GM13976 (cell line): Measurements from ENCODE around the gene ATP4A.

Source experiments
- DNase-seq: peaks from one replicate; pipeline ENCODE4 v3.0.0; 2012; ENCODE audit warnings: low spot score
- CTCF ChIP-seq: IDR thresholded peaks from 2 replicates; pipeline ENCODE4 v1.5.1; 2012; ENCODE audit warnings: borderline replicate concordance, mild to moderate bottlenecking; ENCODE audit not compliant: insufficient read depth; ENCODE audit errors: extremely low read depth, missing control alignments, control extremely low read depth
- in situ Hi-C: fragments of 300-500 bp; cut with MboI; formaldehyde crosslinking; loops from one replicate; pipeline ENCODE4 v1.12.0; 2022; ENCODE audit warnings: low sequenced_read_pairs, mixed read lengths, inconsistent platforms; ENCODE audit not compliant: unreplicated experiment

The ATP4A gene

GRCh38 chr19:35502751-35503150 is 60.7 kb downstream of the ATP4A start:
- no peak for DNase-seq
- in situ Hi-C loops: no loop called here

GRCh38 chr19:35501684-35502083 is 61.8 kb downstream of the ATP4A start:
- TF ChIP-seq CTCF: no peak
- in situ Hi-C loops: no loop called here
- DNase-seq: no peak

More at GRCh38 chr19:35502751-35503150, 60.7 kb downstream of the ATP4A start:
- no peak for TF ChIP-seq CTCF

DNA sequence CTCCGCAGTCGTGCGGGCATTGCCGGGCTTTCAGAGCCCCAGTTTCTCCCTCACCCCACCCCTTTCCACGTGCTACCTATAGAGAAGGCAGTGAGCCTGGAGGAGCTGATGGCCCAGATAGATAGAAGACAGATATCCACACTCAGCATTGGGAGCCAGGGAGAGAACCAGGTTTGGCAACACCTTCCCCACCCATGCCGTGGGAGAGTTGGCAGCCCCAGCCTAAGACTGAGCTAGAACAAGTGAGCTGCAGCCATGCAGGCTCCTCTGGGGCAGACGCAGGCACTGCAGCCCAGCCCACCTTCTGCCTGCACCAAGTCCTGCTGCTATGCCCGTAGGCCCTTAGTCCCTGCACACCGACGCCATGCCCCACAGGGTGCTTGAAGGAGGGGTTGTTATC is 62.8 kb downstream of the ATP4A start:
- DNase-seq: no peak
- in situ Hi-C loops: no loop called here
- no peak for TF ChIP-seq CTCF
